Measurements from ENCODE around the gene ZNF837. TPM values are rescaled to one million over a fixed set of nuclear protein-coding genes. Genes with fewer than 3 reads are reported as not detected.
"Not testable (repeated sequence)": the region's sequence is repeated elsewhere in the genome, so short reads cannot be mapped to it uniquely, and the experiment has no call there.

Gene ZNF837
- total RNA-seq, 1 donor: 4.7 TPM

DNA sequence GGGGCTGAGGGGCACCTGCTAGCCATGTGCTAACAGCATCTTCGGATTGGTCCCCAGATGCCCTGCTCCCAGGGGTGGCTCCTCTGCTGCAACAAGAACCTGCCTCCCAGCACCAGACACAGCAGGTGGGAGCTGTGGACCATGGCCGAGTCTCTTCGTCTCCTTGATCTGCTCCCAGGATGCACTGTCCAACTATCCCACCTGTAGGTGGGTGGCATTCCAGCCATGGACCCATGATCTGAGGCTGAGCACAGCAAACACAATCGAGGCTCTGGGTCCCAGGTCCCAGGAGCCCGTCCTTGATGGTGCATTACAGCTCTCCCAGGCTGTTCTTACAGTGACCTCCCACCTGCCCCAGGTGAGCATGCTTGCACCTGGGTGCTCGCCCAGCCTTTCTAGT lies 1.6 kb downstream of the ZNF837 start:
- Histone ChIP-seq H3K27me3 (ENCODE audit: insufficient read depth, low read length) (no peaks in the 10 kb centered on the region), H3K4me1 (ENCODE audit: insufficient read depth, low read length) (peaks cover 15% of the 10 kb centered on the region), H4K20me1 (ENCODE audit: insufficient read depth, low read length) (no peaks in the 10 kb centered on the region), H3K27ac (ENCODE audit: low read depth, low read length) (no peak overlapping the region), H3K36me3 (ENCODE audit: insufficient read depth, low read length) (no peaks in the 10 kb centered on the region), H3K79me2 (ENCODE audit: insufficient read depth, low read length) (peaks cover 19% of the 10 kb centered on the region), H3K9me3 (ENCODE audit: low read depth, low read length) (no peaks in the 10 kb centered on the region), H2AFZ (ENCODE audit: low read length) (no peak overlapping the region), H3K4me2 (ENCODE audit: insufficient read depth, low read length) (peak overlapping the region; percentile 85), H3K4me3 (ENCODE audit: insufficient read depth, low read length) (no peak overlapping the region)
- DNase-seq (ENCODE audit: insufficient read length, low spot score, missing footprints): peak; percentile 11
- TF ChIP-seq, protein P1, sequence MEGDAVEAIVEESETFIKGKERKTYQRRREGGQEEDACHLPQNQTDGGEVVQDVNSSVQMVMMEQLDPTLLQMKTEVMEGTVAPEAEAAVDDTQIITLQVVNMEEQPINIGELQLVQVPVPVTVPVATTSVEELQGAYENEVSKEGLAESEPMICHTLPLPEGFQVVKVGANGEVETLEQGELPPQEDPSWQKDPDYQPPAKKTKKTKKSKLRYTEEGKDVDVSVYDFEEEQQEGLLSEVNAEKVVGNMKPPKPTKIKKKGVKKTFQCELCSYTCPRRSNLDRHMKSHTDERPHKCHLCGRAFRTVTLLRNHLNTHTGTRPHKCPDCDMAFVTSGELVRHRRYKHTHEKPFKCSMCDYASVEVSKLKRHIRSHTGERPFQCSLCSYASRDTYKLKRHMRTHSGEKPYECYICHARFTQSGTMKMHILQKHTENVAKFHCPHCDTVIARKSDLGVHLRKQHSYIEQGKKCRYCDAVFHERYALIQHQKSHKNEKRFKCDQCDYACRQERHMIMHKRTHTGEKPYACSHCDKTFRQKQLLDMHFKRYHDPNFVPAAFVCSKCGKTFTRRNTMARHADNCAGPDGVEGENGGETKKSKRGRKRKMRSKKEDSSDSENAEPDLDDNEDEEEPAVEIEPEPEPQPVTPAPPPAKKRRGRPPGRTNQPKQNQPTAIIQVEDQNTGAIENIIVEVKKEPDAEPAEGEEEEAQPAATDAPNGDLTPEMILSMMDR (IDR thresholded peaks at IDR 0.05; ENCODE audit: extremely low read depth, low read depth, low read length): no peak

DNA sequence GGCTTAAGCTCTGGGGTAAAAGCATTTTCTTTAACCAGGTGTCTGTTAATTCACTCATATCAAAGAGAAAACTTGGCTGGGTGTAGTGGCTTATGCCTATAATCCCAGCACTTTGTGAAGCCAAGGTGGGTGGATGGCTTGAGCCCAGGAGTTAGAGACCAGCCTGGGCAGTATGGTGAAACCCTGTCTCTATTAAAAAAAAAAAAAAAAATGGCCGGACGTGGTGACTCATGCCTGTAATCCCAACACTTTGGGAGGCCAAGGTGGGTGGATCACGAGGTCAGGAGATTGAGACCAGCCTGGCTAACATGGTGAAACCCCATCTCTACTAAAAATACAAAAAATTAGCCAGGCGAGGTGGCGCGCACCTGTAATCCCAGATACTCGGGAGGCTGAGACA lies 4.1 kb downstream of the ZNF837 start:
- H3K4me1 ChIP-seq (ENCODE audit: insufficient read depth, low read length); DNase-seq (ENCODE audit: insufficient read length, low spot score, missing footprints); H3K4me3 ChIP-seq (ENCODE audit: insufficient read depth, low read length); H3K4me2 ChIP-seq (ENCODE audit: insufficient read depth, low read length); H3K27me3 ChIP-seq (ENCODE audit: insufficient read depth, low read length); H4K20me1 ChIP-seq (ENCODE audit: insufficient read depth, low read length); H2AFZ ChIP-seq (ENCODE audit: low read length); H3K27ac ChIP-seq (ENCODE audit: low read depth, low read length); H3K36me3 ChIP-seq (ENCODE audit: insufficient read depth, low read length); H3K9me3 ChIP-seq (ENCODE audit: low read depth, low read length): not testable (repeated sequence)
- H3K79me2 ChIP-seq (ENCODE audit: insufficient read depth, low read length): peaks cover 13% of the 10 kb centered on the region

DNA sequence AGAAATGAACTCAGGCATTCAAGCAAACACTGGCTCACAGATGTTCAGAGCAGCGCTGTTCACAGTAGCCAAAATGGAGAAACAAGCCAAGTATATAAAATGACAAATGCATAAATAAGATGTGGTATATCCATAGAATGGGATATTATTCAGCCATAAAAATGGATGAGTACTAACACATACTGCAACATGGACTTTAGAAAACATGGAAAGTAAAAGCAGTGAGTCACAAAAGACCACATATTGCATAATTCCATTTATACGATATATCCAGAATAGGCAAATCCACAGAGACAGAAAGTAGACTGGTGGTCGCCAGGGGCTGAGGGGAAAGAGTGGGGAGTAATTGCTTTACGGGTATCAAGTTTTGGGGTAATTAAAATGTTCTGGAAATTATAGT lies 6.6 kb downstream of the ZNF837 start:
- Histone ChIP-seq H3K4me1 (ENCODE audit: insufficient read depth, low read length) (no peaks in the 10 kb centered on the region), H4K20me1 (ENCODE audit: insufficient read depth, low read length) (no peaks in the 10 kb centered on the region), H2AFZ (ENCODE audit: low read length) (no peak overlapping the region), H3K79me2 (ENCODE audit: insufficient read depth, low read length) (peaks cover 4% of the 10 kb centered on the region), H3K27me3 (ENCODE audit: insufficient read depth, low read length) (no peaks in the 10 kb centered on the region), H3K4me3 (ENCODE audit: insufficient read depth, low read length) (no peak overlapping the region), H3K9me3 (ENCODE audit: low read depth, low read length) (no peaks in the 10 kb centered on the region), H3K27ac (ENCODE audit: low read depth, low read length) (no peak overlapping the region), H3K36me3 (ENCODE audit: insufficient read depth, low read length) (no peaks in the 10 kb centered on the region), H3K4me2 (ENCODE audit: insufficient read depth, low read length) (no peak overlapping the region)
- TF ChIP-seq, protein P1 (IDR thresholded peaks at IDR 0.05; ENCODE audit: extremely low read depth, low read depth, low read length): no peak
- peak; percentile 59 for DNase-seq (ENCODE audit: insufficient read length, low spot score, missing footprints)

DNA sequence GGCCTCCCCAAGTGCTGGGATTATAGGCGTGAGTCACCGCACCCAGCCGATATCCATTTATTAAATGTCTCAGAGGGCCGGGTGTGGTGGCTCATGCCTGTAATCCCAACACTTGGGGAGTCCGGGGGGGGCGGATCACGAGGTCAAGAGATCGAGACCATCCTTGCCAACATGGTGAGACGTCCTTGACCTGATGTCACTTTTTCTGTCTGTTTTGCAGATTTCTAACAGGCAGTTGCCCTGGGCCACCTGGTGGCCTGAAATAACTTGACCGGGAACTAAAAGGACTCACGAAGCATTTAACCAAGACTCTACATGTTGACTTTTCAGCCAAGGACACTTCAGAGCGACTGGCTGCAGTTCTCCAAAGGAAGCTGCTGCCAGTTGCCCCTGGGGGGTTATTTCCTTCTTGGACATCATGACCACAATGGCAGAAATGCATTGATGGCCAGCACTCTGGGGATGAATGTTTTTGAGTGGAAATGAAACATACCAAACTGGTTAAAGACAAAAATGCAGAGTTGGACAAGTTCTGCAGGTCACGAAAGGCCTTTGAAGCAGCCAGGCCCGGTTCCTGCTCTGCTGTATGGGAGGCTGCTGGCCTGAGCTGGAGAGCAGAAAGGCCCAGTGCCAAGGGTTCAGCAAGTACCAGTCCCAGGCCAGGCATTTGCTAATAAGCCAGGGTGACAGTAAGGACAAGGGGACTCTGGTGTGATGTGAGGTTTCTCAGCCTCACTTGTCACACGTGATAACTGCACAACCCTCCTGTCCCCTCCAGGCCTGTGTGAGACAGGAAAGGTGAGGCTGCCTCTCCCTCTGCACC lies 8.3 kb downstream of the ZNF837 start:
- no peak overlapping the region for H3K4me2 ChIP-seq (ENCODE audit: insufficient read depth, low read length)
- peak; percentile 66 for DNase-seq (ENCODE audit: insufficient read length, low spot score, missing footprints)
- H2AFZ ChIP-seq (ENCODE audit: low read length): no peak overlapping the region
- H3K9me3 ChIP-seq (ENCODE audit: low read depth, low read length): no peaks in the 10 kb centered on the region
- H3K4me1 ChIP-seq (ENCODE audit: insufficient read depth, low read length): no peaks in the 10 kb centered on the region
- H3K79me2 ChIP-seq (ENCODE audit: insufficient read depth, low read length): no peaks in the 10 kb centered on the region
- H3K27me3 ChIP-seq (ENCODE audit: insufficient read depth, low read length): no peaks in the 10 kb centered on the region
- H3K36me3 ChIP-seq (ENCODE audit: insufficient read depth, low read length): no peaks in the 10 kb centered on the region
- TF ChIP-seq, protein P1 (IDR thresholded peaks at IDR 0.05; ENCODE audit: extremely low read depth, low read depth, low read length): peak; percentile 27
- no peaks in the 10 kb centered on the region for H4K20me1 ChIP-seq (ENCODE audit: insufficient read depth, low read length)
- H3K27ac ChIP-seq (ENCODE audit: low read depth, low read length): no peak overlapping the region
- no peak overlapping the region for H3K4me3 ChIP-seq (ENCODE audit: insufficient read depth, low read length)
